HG03108 (cell line): Measurements from ENCODE around the gene MT1X.
"Not testable (repeated sequence)": the region's sequence is repeated elsewhere in the genome, so short reads cannot be mapped to it uniquely, and the experiment has no call there.

Source experiments
- ATAC-seq: cut with Tn5 transposase; IDR thresholded peaks from one replicate; pipeline ENCODE4 v1.9.1; 2021; ENCODE audit warnings: moderate library complexity; ENCODE audit not compliant: unreplicated experiment

The MT1X gene

DNA sequence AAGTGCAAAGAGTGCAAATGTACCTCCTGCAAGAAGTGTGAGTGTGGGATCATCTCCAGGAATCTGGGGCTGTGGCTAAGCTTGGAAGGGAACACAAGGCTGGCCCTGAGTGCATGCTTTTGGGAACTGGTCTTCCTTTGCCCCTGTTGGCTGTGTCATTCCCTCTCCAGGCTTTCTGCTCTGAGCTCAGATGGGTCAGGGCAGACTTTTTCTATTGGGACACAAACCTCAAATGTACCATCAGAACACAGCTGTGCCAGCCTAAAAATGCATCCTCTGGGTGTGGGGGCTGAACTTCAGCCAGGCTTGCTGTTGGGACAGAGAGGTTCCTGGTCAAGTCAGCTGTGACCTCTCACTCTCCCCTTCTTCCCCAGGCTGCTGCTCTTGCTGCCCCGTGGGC lies 29.7 kb upstream of the MT1X start:
- ATAC-seq = no peak

DNA sequence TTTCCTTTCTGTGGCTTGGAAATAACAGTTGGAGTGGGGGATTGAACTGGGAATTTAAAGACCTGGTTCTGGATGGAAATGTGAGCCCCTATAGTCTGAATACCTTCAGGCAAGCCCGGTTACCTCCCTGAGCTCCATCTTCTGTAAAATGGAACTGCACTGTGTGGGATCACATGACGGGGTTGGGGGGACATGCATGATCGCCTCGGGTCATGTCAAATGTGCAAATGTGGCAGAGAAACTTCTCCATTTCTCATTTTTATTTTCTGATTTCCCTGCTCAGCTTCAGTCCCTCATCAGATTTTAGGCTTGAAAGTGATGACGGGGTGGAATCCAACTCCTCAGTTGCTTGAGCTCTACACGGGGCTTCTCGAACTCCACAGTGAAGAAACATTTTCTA lies 29.1 kb upstream of the MT1X start:
- ATAC-seq = no peak

DNA sequence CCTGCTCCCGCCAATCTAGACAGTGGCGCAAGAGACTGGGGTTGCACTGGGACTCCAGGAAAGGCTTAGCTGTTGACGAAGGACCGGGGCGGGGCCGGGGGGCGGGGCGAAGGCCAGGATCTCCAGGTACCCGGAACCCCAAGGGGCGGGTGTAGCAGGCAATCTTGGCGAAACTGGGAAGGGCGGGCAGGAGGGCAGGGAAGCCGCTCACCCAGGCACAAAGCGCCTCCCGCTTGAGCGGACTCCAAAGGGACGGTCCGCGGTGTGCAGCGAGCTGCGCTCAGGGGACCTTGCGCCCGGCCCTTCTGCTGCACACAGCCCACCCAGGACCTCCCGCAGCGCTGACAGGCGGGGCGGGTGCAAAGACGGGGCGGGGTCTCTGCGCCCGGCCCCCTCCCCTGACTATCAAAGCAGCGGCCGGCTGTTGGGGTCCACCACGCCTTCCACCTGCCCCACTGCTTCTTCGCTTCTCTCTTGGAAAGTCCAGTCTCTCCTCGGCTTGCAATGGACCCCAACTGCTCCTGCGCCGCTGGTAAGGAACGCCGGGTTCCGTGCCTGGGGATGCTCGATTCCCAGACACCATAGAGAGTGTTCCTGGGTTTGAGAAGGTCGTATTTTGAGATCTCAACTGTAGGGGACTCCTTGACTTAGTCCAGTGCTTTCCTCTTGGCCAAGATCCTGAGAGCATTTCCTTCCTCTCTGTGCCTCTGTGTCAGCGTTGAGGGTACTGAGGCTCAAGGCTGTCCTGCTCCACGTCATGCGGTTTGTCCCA lies 24.5 kb upstream of the MT1X start, which contains the start of gene MT1F:
TSS of gene MT1F (plus strand) at position 405 of the 772 bp plus-strand sequence. CDS start at position 505, 100 bp downstream.
- ATAC-seq = peak; percentile 43

DNA sequence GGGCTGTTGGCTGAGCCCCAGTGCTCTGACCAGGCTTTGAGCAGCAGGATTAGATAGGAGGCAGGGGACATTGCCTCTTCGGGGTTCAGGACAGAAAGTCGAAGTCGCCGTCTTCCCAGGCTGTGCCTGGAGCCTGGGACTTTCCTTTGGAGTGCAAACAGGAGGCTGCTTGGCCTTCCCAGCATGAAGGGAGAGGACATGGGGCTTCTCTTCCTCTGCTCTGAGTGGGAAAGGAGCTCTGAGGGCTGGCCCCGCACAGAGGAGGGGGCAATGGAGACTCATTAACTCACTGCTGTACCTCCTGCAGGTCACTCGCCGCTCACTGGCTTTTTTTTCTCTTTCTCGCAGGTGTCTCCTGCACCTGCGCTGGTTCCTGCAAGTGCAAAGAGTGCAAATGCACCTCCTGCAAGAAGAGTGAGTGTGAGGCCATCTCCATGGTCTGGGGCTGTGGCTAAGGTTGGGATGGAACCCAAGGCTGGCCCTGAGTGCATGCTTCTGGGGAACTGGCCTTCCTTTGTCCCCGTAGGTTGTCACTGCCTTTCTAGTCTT lies 23.9 kb upstream of the MT1X start:
- no peak for ATAC-seq

DNA sequence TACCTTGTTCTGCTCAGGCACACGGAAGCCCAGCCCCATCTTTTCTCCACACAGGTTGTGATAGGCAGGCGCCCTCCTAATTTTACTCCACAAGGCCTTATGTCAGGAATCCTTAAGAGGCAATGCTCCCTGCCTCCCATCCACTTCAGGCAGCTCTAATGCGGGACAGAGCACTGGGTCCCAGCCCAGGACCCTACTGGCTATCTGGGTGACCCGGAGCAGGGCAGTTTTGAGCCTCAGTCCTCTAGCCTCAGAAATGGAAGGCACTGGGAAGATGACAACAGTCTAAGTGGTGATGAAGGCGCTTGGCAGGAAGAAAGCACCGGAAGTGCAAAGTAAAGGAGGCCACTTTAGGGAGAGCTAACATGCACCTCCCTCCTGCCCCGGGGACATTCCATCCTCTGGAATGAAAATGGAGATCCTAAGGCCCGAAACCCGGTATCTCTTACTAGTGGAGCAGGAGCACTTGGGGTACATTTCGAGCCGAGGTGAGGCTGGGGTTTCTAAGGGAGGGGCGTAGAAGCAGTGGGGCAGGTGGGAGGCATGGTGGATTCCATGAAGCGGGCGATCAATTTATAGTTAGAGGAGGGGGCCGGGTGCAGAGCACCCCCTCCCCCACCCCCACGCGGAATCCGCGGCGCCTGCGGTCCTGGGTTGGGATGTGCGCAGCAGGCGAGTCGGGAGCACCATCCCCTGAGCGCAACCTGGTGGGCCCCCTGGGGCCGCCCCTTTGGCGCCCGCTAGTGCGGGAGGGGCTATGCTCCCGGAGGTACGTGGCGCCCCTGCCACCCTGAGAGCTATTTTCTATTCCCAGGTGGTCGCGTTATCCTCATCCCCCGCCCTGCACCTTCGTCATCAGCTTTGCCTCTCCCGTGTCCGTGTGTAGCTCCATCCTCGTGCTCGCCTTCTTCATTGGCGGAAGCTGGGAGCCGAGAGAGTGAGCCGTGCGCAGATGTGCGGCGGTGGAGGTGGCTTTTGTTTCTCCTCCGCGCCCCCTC lies 19.6 kb upstream of the MT1X start:
- ATAC-seq = no peak

DNA sequence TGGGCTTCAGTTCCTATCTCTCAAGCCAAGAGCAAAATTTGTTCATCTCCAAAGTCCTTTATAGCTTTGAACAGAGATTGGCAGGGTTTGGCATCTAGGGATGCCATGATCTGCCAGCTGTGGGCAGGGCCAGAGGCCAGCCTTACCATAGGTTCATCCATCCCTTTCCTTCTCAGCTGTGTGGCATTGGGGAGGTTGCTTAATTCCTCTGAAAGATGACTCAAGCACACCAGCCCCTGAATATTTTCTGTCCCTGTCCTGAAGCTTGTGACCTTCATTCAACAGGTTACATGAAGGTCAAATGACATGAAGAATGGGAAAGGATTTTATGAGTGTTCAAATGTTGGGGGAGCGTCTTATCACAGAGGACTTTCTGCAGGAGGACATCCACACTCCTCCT lies 17.8 kb upstream of the MT1X start:
- no peak for ATAC-seq

DNA sequence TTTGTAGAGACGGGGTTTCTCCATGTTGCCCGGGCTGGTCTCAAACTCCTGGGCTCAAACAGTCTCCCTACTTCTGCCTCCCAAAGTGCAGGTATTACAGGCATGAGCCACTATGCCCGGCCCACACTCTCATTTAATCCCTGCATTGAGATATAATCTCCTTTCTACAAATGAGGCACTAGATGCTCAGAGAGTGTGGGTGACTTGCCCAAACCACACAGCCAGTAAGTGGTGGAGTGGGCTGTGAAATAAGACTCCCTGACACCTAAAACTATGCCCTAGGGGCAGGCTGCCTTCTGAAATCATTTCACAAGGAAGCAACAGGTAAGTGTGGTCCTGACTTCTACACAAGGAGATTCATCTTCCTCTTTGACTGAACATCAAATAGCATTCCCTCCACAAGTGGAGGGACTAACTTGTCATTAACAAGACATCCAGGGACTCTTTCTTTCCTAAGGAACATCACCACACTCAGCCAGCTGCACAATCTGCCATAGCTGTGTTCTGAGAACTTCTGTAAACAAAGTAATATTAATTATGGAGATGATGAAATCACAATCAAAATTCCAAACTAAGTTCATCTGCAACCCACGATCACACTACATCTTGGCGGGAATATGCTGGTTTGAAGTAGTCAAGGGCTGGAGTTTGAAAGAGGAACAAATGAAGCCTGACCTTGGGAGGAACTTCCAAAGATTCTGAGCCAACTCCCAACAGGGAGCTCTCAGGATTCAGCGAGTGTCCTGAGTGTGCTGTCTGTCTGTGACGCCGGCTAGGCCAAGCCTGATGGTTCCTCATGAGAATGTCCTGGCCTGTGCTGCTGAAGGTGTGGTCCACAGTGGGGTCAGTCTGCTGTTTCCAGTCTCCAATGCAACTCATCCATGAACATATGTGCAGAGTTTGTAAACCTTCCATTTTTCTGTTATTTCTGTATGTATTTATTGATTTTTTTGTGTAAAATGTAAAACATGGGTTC lies 16.7 kb upstream of the MT1X start:
- ATAC-seq = not testable (repeated sequence)

DNA sequence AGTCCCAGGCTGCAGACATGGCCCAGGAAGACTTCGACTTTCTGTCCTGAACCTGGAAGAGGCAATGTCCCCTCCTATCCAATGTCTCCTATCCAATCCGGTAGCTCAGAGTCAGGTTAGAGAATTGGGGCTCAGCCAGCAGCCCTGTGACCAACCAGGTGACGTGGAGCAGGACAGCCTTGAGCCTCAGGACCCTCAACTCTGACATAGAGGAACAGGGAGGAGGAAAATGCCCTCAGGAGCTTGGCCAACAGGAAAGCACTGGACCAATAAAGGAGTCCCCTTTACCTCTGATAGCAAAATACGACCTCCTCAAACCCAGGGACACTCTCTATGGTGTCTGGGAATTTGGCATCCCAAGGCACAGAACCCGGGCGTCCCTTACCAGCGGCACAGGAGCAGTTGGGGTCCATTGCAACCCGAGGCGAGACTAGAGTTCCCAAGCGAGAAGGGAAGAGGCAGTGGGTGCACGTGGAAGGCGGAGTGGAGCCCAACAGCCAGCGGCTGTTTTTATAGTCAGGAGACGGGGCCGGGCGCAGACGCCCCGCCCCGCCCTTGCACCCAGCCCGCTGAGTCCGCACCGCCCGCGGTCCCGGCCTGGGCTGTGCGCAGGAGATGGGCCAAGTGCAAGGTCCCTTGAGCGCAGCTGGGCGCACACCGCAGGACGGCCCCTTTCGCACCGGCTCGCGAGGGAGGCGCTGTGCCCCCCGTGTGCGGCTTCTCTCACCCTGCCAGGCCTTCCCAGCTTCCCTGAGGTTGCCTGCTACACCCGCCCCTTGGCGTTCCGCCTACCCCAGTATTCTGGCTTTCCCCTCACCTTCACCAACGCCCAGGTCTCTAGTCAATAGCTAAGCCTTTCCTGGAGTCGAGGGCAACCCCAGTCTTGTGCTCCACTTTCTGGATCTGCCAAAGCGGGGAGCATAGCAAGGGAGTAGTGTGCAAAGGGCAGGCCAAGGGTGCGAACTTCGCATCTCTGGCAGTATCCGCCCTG lies 14.4 kb upstream of the MT1X start, which contains the start of gene MT1G:
TSS of gene MT1G (minus strand) at position 485 of the 991 bp plus-strand sequence. CDS start at position 413, 72 bp downstream.
- no peak for ATAC-seq

DNA sequence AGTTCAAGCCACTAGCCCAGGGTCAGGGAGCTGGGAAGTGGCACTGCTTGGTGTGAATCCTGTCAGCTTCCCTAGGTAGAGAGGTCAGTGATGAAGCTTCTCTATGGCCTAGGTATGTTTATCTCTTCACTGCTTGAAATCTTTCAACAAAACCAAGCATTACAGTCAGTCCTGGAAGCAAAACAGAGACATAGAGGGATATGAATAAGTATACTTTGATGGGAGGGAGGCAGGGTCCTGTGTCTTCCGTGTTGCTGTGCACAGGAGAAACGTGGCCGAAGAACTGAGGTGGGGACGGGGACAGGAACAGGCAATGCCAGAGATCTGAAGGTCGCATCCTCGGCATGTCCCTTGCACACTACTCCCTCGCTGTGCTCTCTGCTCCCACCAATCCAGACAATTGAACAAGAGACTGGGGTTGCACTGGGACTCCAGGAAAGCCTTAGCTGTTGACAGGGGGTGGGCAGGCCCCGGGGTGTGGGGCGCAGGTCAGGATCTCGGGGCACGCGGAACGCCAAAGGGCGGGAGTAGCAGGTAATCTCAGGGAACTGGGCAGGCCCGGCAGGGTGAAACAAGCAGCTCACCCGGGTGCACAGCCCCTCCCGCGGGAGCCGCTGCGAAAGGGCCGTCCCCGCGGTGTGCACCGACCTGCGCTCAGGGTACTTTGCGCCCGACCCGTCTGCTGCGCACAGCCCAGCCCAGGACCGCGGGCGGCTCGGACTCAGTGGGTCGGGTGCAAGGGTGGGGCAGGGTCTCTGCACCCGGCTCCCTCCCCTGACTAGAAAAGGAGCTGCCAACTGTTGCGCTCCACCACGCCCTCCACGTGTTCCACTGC lies 13.0 kb upstream of the MT1X start, which contains the start of gene MT1H:
TSS of gene MT1H (plus strand) at position 810 of the 835 bp plus-strand sequence. CDS start 71 bp downstream, outside the sequence.
- no peak for ATAC-seq

DNA sequence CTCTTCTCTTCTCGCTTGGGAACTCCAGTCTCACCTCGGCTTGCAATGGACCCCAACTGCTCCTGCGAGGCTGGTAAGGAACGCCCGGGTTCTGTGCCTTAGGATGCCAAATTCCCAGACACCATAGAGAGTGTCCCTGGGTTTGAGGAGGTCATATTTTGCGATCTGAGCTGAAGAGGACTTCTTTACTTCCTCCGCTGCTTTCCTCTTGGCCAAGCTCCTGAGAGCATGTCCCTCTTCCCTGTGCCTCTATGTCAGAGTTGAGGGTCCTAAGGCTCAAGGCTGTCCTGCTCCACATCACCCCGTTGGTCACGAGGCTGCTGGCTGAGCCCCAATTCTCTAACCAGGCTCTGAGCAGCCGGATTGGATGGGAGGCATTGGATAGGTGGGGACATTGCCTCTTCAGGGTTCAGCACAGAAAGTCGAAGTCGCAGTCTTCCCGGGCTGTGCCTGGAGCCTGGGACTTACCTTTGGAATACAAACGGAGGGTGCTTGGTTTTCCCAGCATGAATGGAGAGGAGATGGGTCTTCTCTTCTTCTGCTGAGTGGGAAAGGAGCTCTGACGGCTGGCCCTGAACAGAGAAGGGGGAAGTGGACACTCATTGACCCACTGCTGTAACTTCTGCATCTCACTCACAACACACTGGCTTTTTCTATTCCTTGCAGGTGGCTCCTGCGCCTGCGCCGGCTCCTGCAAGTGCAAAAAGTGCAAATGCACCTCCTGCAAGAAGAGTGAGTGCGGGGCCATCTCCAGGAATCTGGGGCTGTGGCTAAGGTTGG lies 12.2 kb upstream of the MT1X start:
- no peak for ATAC-seq

DNA sequence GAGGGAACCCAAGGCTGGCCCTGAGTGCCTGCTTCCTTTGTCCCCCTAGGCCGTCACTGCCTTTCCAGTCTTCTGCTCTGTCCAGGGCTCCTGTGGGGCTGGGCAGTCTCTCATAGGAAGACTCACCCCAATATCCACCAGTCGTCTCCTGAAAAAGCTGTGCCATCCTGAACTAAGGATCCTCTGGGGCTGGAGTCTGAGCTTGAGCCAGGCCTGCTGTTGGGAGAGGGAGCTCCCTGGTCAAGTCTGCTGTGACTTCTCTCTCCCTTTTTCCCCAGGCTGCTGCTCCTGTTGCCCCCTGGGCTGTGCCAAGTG lies 11.7 kb upstream of the MT1X start:
- no peak for ATAC-seq

DNA sequence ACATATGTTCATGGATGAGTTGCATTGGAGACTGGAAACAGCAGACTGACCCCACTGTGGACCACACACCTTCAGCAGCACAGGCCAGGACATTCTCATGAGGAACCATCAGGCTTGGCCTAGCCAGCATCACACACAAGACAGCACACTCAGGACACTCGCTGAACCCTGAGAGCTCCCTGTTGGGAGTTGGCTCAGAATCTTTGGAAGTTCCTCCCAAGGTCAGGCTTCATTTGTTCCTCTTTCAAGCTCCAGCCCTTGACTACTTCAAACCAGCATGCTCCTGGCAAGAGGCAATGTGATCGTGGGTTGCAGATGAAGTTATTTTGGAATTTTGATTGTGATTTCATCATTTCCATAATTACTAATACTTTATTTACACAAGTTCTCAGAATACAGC lies 10.6 kb upstream of the MT1X start:
- ATAC-seq = not testable (repeated sequence)

DNA sequence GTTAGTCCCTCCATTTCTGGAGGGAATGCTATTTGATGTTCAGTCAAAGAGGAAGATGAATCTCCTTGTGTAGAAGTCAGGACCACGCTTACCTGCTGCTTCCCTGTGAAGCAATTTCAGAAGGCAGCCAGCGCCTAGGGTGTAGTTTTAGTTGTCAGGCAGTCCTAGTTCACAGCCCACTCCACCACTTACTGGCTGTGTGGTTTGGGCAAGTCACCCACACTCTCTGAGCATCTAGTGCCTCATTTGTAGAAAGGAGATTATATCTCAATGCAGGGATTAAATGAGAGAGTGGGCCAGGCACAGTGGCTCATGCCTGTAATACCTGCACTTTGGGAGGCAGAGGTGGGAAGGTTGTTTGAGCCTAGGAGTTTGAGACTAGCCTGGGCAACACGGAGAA lies 10.1 kb upstream of the MT1X start:
- not testable (repeated sequence) for ATAC-seq

DNA sequence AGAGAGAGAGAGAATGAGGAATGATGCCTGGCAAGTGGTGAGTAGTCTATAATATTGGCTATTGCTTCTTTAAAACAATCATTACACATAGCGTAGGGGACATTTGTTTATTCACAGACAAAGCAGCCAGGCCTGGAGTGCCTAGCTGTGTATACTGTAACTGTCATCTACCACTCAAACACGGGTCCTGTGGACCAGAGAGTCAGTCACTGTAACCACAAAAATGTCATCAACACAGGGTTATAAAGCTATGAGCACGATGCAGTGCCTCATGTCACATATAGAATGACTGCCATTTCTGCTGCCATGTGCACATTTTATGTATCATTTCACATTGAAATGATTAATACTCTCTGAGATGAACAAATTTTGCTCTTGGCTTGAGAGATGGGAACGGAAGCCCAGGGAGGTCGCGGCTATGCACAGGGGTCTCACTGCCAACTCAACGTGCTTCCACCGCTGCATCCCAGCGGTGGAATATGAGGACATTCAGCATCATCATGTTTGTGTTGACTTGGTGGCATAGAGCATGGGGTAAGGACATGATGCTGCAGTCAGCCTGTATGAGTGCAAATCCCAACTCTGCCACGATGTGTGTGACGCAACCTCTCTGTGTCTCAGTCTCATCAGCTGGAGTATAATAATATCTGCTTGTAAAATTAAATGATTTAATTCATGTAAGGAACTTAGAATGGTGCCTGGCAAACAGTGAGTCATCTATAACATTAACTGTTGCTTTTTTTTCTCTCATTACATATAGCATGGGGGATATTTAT lies 9.3 kb upstream of the MT1X start:
- ATAC-seq = no peak

DNA sequence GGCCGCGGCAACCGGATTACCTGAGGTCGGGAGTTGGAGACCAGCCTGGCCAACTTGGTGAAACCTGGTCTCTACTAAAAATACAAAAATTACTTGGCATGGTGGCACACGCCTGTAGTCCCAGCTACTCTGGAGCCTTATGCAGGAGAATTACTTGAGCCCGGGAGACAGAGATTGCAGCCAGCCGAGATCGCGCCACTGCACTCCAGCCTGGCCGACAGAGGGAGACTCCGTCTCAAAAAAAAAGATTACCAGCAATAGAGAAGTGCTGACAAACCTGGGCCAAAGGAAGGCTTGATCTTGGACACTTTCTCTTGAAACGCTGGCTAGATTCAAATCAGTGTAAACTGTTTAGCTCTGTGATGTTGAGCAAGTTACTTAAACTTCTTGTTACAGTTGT lies 8.3 kb upstream of the MT1X start:
- no peak for ATAC-seq

DNA sequence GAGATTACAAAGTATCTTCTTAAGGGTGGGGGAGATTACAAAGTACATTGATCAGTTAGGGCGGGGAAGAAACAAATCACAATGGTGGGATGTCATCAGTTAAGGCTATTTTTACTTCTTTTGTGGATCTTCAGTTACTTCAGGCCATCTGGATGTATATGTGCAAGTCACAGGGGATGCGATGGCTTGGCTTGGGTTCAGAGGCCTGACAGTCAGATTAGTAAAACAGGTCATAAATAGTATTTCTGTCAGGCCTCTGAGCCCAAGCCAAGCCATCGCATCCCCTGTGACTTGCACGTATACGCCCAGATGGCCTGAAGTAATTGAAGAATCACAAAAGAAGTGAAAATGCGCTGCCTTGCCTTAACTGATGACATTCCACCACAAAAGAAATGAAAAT lies 7.7 kb upstream of the MT1X start:
- ATAC-seq = not testable (repeated sequence)
